ENCODE results near the gene CD3G.

DNA sequence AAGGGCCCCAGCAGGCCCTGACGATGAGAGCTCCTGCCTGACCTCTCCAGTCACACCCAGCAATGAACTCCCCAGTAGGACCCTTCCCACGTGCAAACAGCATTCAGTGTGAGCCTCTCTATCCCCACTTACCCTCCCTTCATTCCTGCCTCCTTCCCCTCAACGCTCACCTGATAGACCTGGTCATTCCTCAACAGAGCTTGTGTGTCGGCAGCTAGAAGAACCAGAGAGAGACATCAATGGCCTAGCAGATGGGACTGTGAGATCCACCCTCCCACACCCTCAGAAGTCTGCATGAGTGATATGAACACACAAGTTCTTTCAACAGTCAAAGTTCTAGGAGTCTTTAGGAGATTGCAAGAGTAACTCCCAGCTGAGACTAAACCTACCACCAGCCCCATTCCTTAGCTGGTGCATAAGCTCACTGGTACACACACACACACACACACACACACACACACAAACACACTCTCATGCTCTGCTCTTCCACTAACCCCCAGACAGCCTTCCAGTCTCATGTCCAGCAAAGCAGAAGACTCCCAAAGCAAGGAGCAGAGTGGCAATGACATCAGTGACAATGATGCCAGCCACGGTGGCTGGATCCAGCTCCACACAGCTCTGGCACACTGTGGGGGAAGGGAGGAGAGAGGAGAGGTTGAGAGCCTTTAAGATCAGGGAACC is 4.7 kb upstream of the CD3G start:
- TF ChIP-seq CTCF (IDR thresholded peaks at IDR 0.05) (no peak), SIN3A (IDR thresholded peaks at IDR 0.05; ENCODE audit: borderline replicate concordance, insufficient read depth, low read depth, low read length) (no peak), POLR2AphosphoS5 (IDR thresholded peaks at IDR 0.05; ENCODE audit: low read depth, low read length) (no peak), REST (IDR thresholded peaks at IDR 0.05; ENCODE audit: insufficient read depth in 1 of 2, low read depth in 2 of 2, low read length in 1 of 2) (no peak), TCF7L2 (IDR thresholded peaks at IDR 0.05; ENCODE audit: low read depth, low read length) (no peak)
